ENCODE data around the gene MBNL1.

GRCh38 chr3:152333928-152334327 is 65.2 kb downstream of the MBNL1 start:
- TF ChIP-seq POU2F2 (IDR thresholded peaks at IDR 0.05; ENCODE audit: low read depth, low read length) (no peak), POLR2AphosphoS5 (IDR thresholded peaks at IDR 0.05; ENCODE audit: low read depth, low read length) (no peak), POLR2A (IDR thresholded peaks at IDR 0.05; ENCODE audit: low read depth, low read length) (no peak)

All from GM12891 (cell line).